Measurements from ENCODE around the gene C2orf81.

Gene C2orf81

DNA sequence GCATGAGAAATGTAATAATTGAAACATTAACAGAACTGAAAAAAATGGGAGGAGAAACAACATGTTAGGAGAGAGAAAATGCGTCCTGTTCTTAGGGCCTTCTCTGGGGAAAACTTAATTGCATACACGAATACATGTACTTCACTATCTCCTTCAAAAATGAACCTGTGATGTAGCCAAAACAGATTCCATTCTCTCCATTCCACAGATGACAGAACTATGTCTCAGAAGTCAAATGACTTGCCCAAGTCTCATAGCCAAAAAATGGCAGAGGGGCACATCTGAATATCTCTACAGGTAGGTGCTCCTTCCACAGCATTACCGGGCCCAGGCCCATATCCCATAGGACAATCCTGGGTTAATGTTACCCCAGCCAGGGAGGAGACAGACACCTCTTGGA is 37.4 kb downstream of the C2orf81 start:
- Histone ChIP-seq H3K4me1 (ENCODE audit: control insufficient read depth in 1 of 2, insufficient read depth in 1 of 2, low read depth in 1 of 2, low read length in 1 of 2) (peaks cover 4 to 14% of the 10 kb centered on the region in 2 experiments), H3K27ac (no peak overlapping the region), H3K4me3 (ENCODE audit: low read depth in 1 of 2, low read length in 1 of 2) (no peak overlapping the region), H3K27me3 (no peaks in the 10 kb centered on the region), H3K9me3 (no peaks in the 10 kb centered on the region), H3K36me3 (peaks cover 10% of the 10 kb centered on the region)
- no peak for TF ChIP-seq CTCF (IDR thresholded peaks at IDR 0.05)

GRCh38 chr2:74383254-74383653 is 38.2 kb downstream of the C2orf81 start:
- no peak for TF ChIP-seq CTCF (IDR thresholded peaks at IDR 0.05)
- Histone ChIP-seq H3K4me1 (ENCODE audit: control insufficient read depth in 1 of 2, insufficient read depth in 1 of 2, low read depth in 1 of 2, low read length in 1 of 2) (peaks cover 4 to 14% of the 10 kb centered on the region in 2 experiments), H3K4me3 (ENCODE audit: low read depth in 1 of 2, low read length in 1 of 2) (no peak overlapping the region), H3K36me3 (peaks cover 10% of the 10 kb centered on the region), H3K27me3 (no peaks in the 10 kb centered on the region), H3K9me3 (no peaks in the 10 kb centered on the region), H3K27ac (no peak overlapping the region)

DNA sequence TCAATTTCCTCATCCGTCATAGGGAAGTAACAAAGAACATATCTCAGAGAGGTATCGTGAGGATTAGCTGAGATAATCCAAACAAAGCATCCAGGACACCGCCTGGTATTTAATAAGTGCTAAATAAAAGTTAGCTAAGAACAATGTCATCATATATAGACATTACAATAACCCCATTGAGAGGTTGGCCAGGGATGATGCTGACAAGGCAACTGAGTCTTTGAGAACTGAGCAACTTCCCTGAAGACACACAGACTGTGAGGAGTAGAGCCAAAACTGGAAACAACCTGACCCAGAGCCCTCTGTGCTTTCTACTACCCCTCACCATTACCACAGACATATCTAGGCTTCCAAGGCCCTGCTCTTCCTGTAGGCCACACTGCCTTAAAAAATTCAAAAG is 39.7 kb downstream of the C2orf81 start:
- no peaks in the 10 kb centered on the region for H3K27me3 ChIP-seq

DNA sequence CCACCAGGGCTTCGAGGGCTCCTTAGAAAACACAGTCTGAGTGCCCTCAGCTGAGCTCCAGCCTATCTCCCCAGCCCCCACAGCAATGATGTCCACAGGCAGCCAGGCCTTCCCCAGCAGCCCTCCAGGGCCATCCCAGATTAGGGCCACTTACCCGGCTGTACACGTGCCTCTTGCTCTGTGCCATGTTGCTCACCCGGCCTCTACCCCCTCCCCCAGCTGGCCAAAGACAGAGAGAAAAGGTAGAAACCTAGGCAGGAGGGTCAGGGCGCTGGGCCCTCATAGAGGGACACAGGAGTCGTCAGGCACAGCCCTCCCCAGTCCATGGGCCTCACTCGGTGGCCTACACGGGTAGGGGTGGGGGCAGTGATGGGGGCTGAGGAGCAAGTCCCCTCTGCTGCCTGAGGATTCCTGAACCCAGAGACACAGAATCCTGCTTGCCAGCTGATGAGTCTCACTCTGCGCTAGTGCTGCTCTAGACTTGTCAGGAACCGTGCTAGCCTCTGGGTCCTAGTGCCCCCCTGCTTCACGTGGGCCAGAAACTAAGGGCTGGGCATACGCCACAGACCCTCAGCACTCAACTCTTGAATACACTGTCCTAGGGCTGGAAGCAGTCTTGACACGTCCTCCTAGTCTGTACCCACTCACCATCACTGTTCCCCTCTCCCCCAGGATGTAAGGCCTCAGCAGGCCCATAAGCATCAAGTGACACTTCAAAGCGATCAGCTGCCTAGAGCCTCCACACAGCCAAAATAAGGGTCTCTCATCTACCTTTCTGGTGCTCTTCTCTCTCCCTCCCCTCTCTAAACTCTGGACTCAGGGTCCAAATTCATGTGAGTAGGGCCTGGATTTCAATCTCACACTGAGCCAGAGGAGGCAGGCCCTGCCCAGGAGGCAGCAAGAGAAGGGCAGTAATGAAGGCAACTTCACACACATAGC is 41.3 kb downstream of the C2orf81 start, which contains the start of gene DCTN1:
Gene DCTN1, minus strand, starts transcription at position 461 of the 939 bp plus-strand sequence. Its CDS starts 274 bp downstream, at position 187.
- peaks cover 4 to 14% of the 10 kb centered on the region in 2 experiments for H3K4me1 ChIP-seq (ENCODE audit: control insufficient read depth in 1 of 2, insufficient read depth in 1 of 2, low read depth in 1 of 2, low read length in 1 of 2)
- H3K27ac ChIP-seq: no peak within 1 kb of the TSS
- H3K9me3 ChIP-seq: no peaks in the 10 kb centered on the region
- no peak within 1 kb of the TSS for H3K4me3 ChIP-seq (ENCODE audit: low read depth in 1 of 2, low read length in 1 of 2)
- H3K27me3 ChIP-seq: no peaks in the 10 kb centered on the region
- TF ChIP-seq CTCF (IDR thresholded peaks at IDR 0.05): no peak
- H3K36me3 ChIP-seq: peaks cover 34% of the 10 kb centered on the region

More for the DNA sequence above, 39.7 kb downstream of the C2orf81 start:
- H3K27ac ChIP-seq: no peak overlapping the region
- no peak for TF ChIP-seq CTCF (IDR thresholded peaks at IDR 0.05)
- peaks cover 25% of the 10 kb centered on the region for H3K36me3 ChIP-seq
- H3K4me1 ChIP-seq (ENCODE audit: control insufficient read depth in 1 of 2, insufficient read depth in 1 of 2, low read depth in 1 of 2, low read length in 1 of 2): peaks cover 4 to 14% of the 10 kb centered on the region in 2 experiments
- H3K4me3 ChIP-seq (ENCODE audit: low read depth in 1 of 2, low read length in 1 of 2): no peak overlapping the region
- H3K9me3 ChIP-seq: no peaks in the 10 kb centered on the region

- no peak for TF ChIP-seq CTCF (IDR thresholded peaks at IDR 0.05)
- peaks cover 4 to 6% of the 10 kb centered on the region in 2 experiments for H3K4me1 ChIP-seq (ENCODE audit: control insufficient read depth in 1 of 2, insufficient read depth in 1 of 2, low read depth in 1 of 2, low read length in 1 of 2)
- no peak overlapping the region for H3K4me3 ChIP-seq (ENCODE audit: low read depth in 1 of 2, low read length in 1 of 2)
- H3K27ac ChIP-seq: no peak overlapping the region
- H3K36me3 ChIP-seq: peaks cover 44% of the 10 kb centered on the region
- H3K27me3 ChIP-seq: no peaks in the 10 kb centered on the region
- H3K9me3 ChIP-seq: no peaks in the 10 kb centered on the region
Measured at GRCh38 chr2:74378007-74378406, 43.4 kb downstream of the C2orf81 start.

Data from neutrophil (primary cell).